Naive B cell (primary cell): Measurements from ENCODE around the gene SELENOO. TPM values are rescaled to one million over a fixed set of nuclear protein-coding genes. Genes with fewer than 3 reads are reported as not detected.
"Not testable (repeated sequence)": the region's sequence is repeated elsewhere in the genome, so short reads cannot be mapped to it uniquely, and the experiment has no call there.

Experiments
- ATAC-seq, 2 donors: fragments of 150-1000 bp; cut with Tn5 transposase; 2 replicates each; pipeline ENCODE4 v1.10.0; 2021; ENCODE audit warnings: low read depth in 2 of 2, mild to moderate bottlenecking in 2 of 2, moderate library complexity in 2 of 2
- DNase-seq: peaks from one replicate; pipeline ENCODE4 v3.0.0; 2022
- H3K27ac Mint-ChIP-seq, 6 donors: one replicate each; pipeline ENCODE4 v1.8.0; 2020 to 2022; ENCODE audit warnings: mild to moderate bottlenecking in 6 of 6, mixed read lengths in 6 of 6, moderate library complexity in 5 of 6, inconsistent platforms in 2 of 6
- H3K27me3 Mint-ChIP-seq, 3 donors: one replicate each; pipeline ENCODE4 v1.8.0; 2021 to 2022; ENCODE audit warnings: mixed read lengths in 3 of 3, mild to moderate bottlenecking in 1 of 3
- H3K36me3 Mint-ChIP-seq, 2 donors: one replicate each; pipeline ENCODE4 v1.8.0; 2020 to 2022; ENCODE audit warnings: mixed read lengths in 2 of 2, inconsistent platforms in 1 of 2, mild to moderate bottlenecking in 1 of 2
- H3K4me1 Mint-ChIP-seq, 3 donors: one replicate each; pipeline ENCODE4 v1.8.0; 2020 to 2022; ENCODE audit warnings: mixed read lengths in 3 of 3, inconsistent platforms in 1 of 3, mild to moderate bottlenecking in 1 of 3, moderate library complexity in 1 of 3
- H3K4me3 Mint-ChIP-seq, 8 donors: one replicate each; pipeline ENCODE4 v1.8.0; 2020 to 2022; ENCODE audit warnings: mild to moderate bottlenecking in 8 of 8, mixed read lengths in 8 of 8, moderate library complexity in 8 of 8, inconsistent platforms in 2 of 8
- H3K9me3 Mint-ChIP-seq, 7 donors: one replicate each; pipeline ENCODE4 v1.8.0; 2020 to 2022; ENCODE audit warnings: mixed read lengths in 7 of 7, mild to moderate bottlenecking in 5 of 7, inconsistent platforms in 2 of 7, moderate library complexity in 1 of 7
- polyA plus RNA-seq, 6 donors: library from polyadenylated mRNA; unstranded; fragments of 300-500 nt; fragmentation: Illumina TruSeq; gene quantifications; one replicate each; pipeline ENCODE4 v1.2.3, GENCODE V29; 2021; ENCODE audit warnings: low read depth in 6 of 6

The SELENOO gene
- polyA plus RNA-seq, 6 donors from 2014 or later = 2.9 to 6.8 (median 5.2) TPM

- Mint-ChIP-seq H3K27me3 (no peaks in the 10 kb centered on the region), H3K4me3 (peak overlapping the region in 2 of 8 donors; percentile 53 to 56), H3K36me3 (peaks cover 5 to 8% of the 10 kb centered on the region in 2 donors), H3K4me1 (peaks cover 20 to 35% (median 34%) of the 10 kb centered on the region in 3 donors), H3K9me3 (no peaks in the 10 kb centered on the region), H3K27ac (no peak overlapping the region)
- no peak for ATAC-seq
- DNase-seq = no peak
Observed at GRCh38 chr22:50203288-50203687, 2.5 kb downstream of the SELENOO start.

GRCh38 chr22:50204571-50204970, 3.8 kb downstream of the SELENOO start:
- H3K4me3 Mint-ChIP-seq = peak overlapping the region in 2 of 8 donors; percentile 44 to 51
- ATAC-seq = no peak
- H3K4me1 Mint-ChIP-seq = peaks cover 20 to 33% (median 32%) of the 10 kb centered on the region in 3 donors
- H3K36me3 Mint-ChIP-seq = peaks cover 5 to 9% of the 10 kb centered on the region in 2 donors
- DNase-seq = no peak
- H3K9me3 Mint-ChIP-seq = no peaks in the 10 kb centered on the region
- peak overlapping the region in 2 of 6 donors; percentile 32 to 84 for H3K27ac Mint-ChIP-seq
- H3K27me3 Mint-ChIP-seq = no peaks in the 10 kb centered on the region

- not testable (repeated sequence) for H3K27me3 Mint-ChIP-seq, DNase-seq, ATAC-seq, H3K9me3 Mint-ChIP-seq
- peaks cover 24 to 35% (median 33%) of the 10 kb centered on the region in 3 donors for H3K4me1 Mint-ChIP-seq
- peaks cover 9 to 13% of the 10 kb centered on the region in 2 donors for H3K36me3 Mint-ChIP-seq
- H3K27ac Mint-ChIP-seq = peak overlapping the region in 3 of 6 donors; percentile 29 to 84 (median 57)
- peak overlapping the region in 3 of 8 donors; percentile 51 to 74 (median 54) for H3K4me3 Mint-ChIP-seq
Observed at GRCh38 chr22:50204998-50205397, 4.2 kb downstream of the SELENOO start.

GRCh38 chr22:50205781-50206569, 5.2 kb downstream of the SELENOO start:
- Mint-ChIP-seq H3K9me3 (no peaks in the 10 kb centered on the region), H3K4me1 (peaks cover 25 to 35% (median 35%) of the 10 kb centered on the region in 3 donors), H3K27me3 (no peaks in the 10 kb centered on the region), H3K4me3 (peak overlapping the region in 1 of 8 donors; percentile 18), H3K27ac (peak overlapping the region in 2 of 6 donors; percentile 59 to 84), H3K36me3 (peaks cover 10 to 15% of the 10 kb centered on the region in 2 donors)
- DNase-seq = no peak
- no peak for ATAC-seq

GRCh38 chr22:50206599-50206998, 5.8 kb downstream of the SELENOO start:
- no peaks in the 10 kb centered on the region for H3K9me3 Mint-ChIP-seq
- H3K4me1 Mint-ChIP-seq = peaks cover 25 to 35% (median 35%) of the 10 kb centered on the region in 3 donors
- peak overlapping the region in 1 of 8 donors; percentile 18 for H3K4me3 Mint-ChIP-seq
- peak in 1 of 2 donors; percentile 13 for ATAC-seq
- H3K27ac Mint-ChIP-seq = peak overlapping the region in 4 of 6 donors; percentile 13 to 82 (median 69)
- DNase-seq = no peak
- H3K36me3 Mint-ChIP-seq = peaks cover 10 to 15% of the 10 kb centered on the region in 2 donors
- no peaks in the 10 kb centered on the region for H3K27me3 Mint-ChIP-seq

GRCh38 chr22:50207383-50208140, 6.8 kb downstream of the SELENOO start:
- peak overlapping the region in 4 of 8 donors; percentile 12 to 27 (median 24) for H3K4me3 Mint-ChIP-seq
- DNase-seq (peak; percentile 59), ATAC-seq (peak; percentile 46 to 59)
- H3K36me3 Mint-ChIP-seq = peaks cover 10 to 17% of the 10 kb centered on the region in 2 donors
- H3K27ac Mint-ChIP-seq = peak overlapping the region; percentile 44 to 91 (median 82)
- H3K4me1 Mint-ChIP-seq = peaks cover 22 to 27% (median 26%) of the 10 kb centered on the region in 3 donors
- H3K9me3 Mint-ChIP-seq = no peaks in the 10 kb centered on the region
- H3K27me3 Mint-ChIP-seq = no peaks in the 10 kb centered on the region

GRCh38 chr22:50208430-50208938, 7.7 kb downstream of the SELENOO start:
- Mint-ChIP-seq H3K27ac (peak overlapping the region in 4 of 6 donors; percentile 76 to 85 (median 82)), H3K27me3 (no peaks in the 10 kb centered on the region), H3K4me3 (no peak overlapping the region), H3K4me1 (peaks cover 26 to 33% (median 31%) of the 10 kb centered on the region in 3 donors), H3K9me3 (no peaks in the 10 kb centered on the region), H3K36me3 (peaks cover 10 to 26% of the 10 kb centered on the region in 2 donors)
- DNase-seq (no peak), ATAC-seq (no peak)

- Mint-ChIP-seq H3K4me3 (peak overlapping the region in 1 of 8 donors; percentile 6), H3K4me1 (peaks cover 26 to 33% (median 33%) of the 10 kb centered on the region in 3 donors), H3K36me3 (peaks cover 10 to 29% of the 10 kb centered on the region in 2 donors), H3K27me3 (no peaks in the 10 kb centered on the region), H3K9me3 (no peaks in the 10 kb centered on the region), H3K27ac (peak overlapping the region; percentile 23 to 90 (median 78))
- DNase-seq = no peak
- ATAC-seq = peak; percentile 4 to 17
Observed at GRCh38 chr22:50208939-50209892, 8.4 kb downstream of the SELENOO start.

- ATAC-seq = peak; percentile 50 to 75
- peaks cover 7 to 29% of the 10 kb centered on the region in 2 donors for H3K36me3 Mint-ChIP-seq
- H3K27me3 Mint-ChIP-seq = no peaks in the 10 kb centered on the region
- H3K4me1 Mint-ChIP-seq = peaks cover 25 to 33% (median 32%) of the 10 kb centered on the region in 3 donors
- H3K27ac Mint-ChIP-seq = peak overlapping the region in 5 of 6 donors; percentile 23 to 90 (median 71)
- H3K9me3 Mint-ChIP-seq = no peaks in the 10 kb centered on the region
- peak; percentile 69 for DNase-seq
- peak overlapping the region in 1 of 8 donors; percentile 6 for H3K4me3 Mint-ChIP-seq
Observed at GRCh38 chr22:50209893-50210292, 9.1 kb downstream of the SELENOO start.

- DNase-seq (no peak), ATAC-seq (no peak)
- H3K4me3 Mint-ChIP-seq = no peak overlapping the region
- H3K9me3 Mint-ChIP-seq = no peaks in the 10 kb centered on the region
- H3K4me1 Mint-ChIP-seq = peaks cover 24 to 34% (median 32%) of the 10 kb centered on the region in 3 donors
- H3K36me3 Mint-ChIP-seq = peaks cover 5 to 29% of the 10 kb centered on the region in 2 donors
- H3K27ac Mint-ChIP-seq = peak overlapping the region in 3 of 6 donors; percentile 54 to 88 (median 85)
- no peaks in the 10 kb centered on the region for H3K27me3 Mint-ChIP-seq
Observed at GRCh38 chr22:50210378-50211139, 9.7 kb downstream of the SELENOO start.

- H3K4me1 Mint-ChIP-seq = peaks cover 24 to 34% (median 32%) of the 10 kb centered on the region in 3 donors
- H3K4me3 Mint-ChIP-seq = no peak overlapping the region
- H3K9me3 Mint-ChIP-seq = no peaks in the 10 kb centered on the region
- ATAC-seq (no peak), DNase-seq (no peak)
- peak overlapping the region in 1 of 6 donors; percentile 85 for H3K27ac Mint-ChIP-seq
- no peaks in the 10 kb centered on the region for H3K27me3 Mint-ChIP-seq
- peaks cover 5 to 29% of the 10 kb centered on the region in 2 donors for H3K36me3 Mint-ChIP-seq
Observed at GRCh38 chr22:50211147-50211546, 10.3 kb downstream of the SELENOO start.

- ATAC-seq (no peak), DNase-seq (no peak)
- Mint-ChIP-seq H3K27me3 (no peaks in the 10 kb centered on the region), H3K27ac (peak overlapping the region in 1 of 6 donors; percentile 72), H3K9me3 (no peaks in the 10 kb centered on the region), H3K36me3 (peaks cover 5 to 29% of the 10 kb centered on the region in 2 donors), H3K4me3 (no peak overlapping the region), H3K4me1 (peaks cover 17 to 33% (median 23%) of the 10 kb centered on the region in 3 donors)
Observed at GRCh38 chr22:50213263-50213662, 12.5 kb downstream of the SELENOO start.
